Raji (cell line): ENCODE data around the gene RBFOX1.

Experiments
- POLR2A ChIP-seq: IDR thresholded peaks from 2 replicates; pipeline ENCODE4 v1.6.1; 2011; ENCODE audit warnings: low read depth, low read length, control low read depth; ENCODE audit not compliant: insufficient read depth

RBFOX1 gene

GRCh38 chr16:7332611-7333010, at the start of gene RBFOX1:
RBFOX1 (plus strand) TSS chr16:7332845.
- TF ChIP-seq POLR2A: no peak

- TF ChIP-seq POLR2A: no peak
Measured at GRCh38 chr16:7284780-7285179, 47.9 kb upstream of the RBFOX1 start.

GRCh38 chr16:7285520-7285919, 47.1 kb upstream of the RBFOX1 start:
- no peak for TF ChIP-seq POLR2A

- no peak for TF ChIP-seq POLR2A
Measured at GRCh38 chr16:7289299-7289698, 43.3 kb upstream of the RBFOX1 start.

GRCh38 chr16:7290682-7291081, 42.0 kb upstream of the RBFOX1 start:
- no peak for TF ChIP-seq POLR2A

- TF ChIP-seq POLR2A: no peak
Measured at GRCh38 chr16:7294020-7294419, 38.6 kb upstream of the RBFOX1 start.

GRCh38 chr16:7303052-7303610, 29.5 kb upstream of the RBFOX1 start:
- no peak for TF ChIP-seq POLR2A

- no peak for TF ChIP-seq POLR2A
Measured at GRCh38 chr16:7303660-7304200, 28.9 kb upstream of the RBFOX1 start.

- no peak for TF ChIP-seq POLR2A
Measured at GRCh38 chr16:7304279-7304678, 28.4 kb upstream of the RBFOX1 start.

- no peak for TF ChIP-seq POLR2A
Measured at GRCh38 chr16:7304958-7305357, 27.7 kb upstream of the RBFOX1 start.

- no peak for TF ChIP-seq POLR2A
Measured at GRCh38 chr16:7313170-7313569, 19.5 kb upstream of the RBFOX1 start.

- TF ChIP-seq POLR2A: no peak
Measured at GRCh38 chr16:7314163-7314562, 18.5 kb upstream of the RBFOX1 start.

GRCh38 chr16:7315813-7316212, 16.8 kb upstream of the RBFOX1 start:
- no peak for TF ChIP-seq POLR2A

- TF ChIP-seq POLR2A: no peak
Measured at GRCh38 chr16:7316281-7316888, 16.3 kb upstream of the RBFOX1 start.

- no peak for TF ChIP-seq POLR2A
Measured at GRCh38 chr16:7317982-7318381, 14.7 kb upstream of the RBFOX1 start.

GRCh38 chr16:7318686-7319085, 14.0 kb upstream of the RBFOX1 start:
- TF ChIP-seq POLR2A: no peak

- no peak for TF ChIP-seq POLR2A
Measured at GRCh38 chr16:7319514-7319913, 13.1 kb upstream of the RBFOX1 start.
